Esophagus squamous epithelium (tissue), 4 donors: ENCODE measurements around the gene DLGAP1.

Experiments
- CTCF ChIP-seq, 6 experiments: fragments of 450-650 bp in 4 of 6; fragments of 200-600 bp in 2 of 6; sonication (generic) in 2 of 6; IDR thresholded peaks; one replicate each; pipeline ENCODE4 v1.5.1; 2016 to 2019; ENCODE audit warnings: antibody characterized with exemption in 6 of 6, mild to moderate bottlenecking in 4 of 6, moderate library complexity in 4 of 6
- POLR2A ChIP-seq, 4 donors: fragments of 450-650 bp; IDR thresholded peaks; one replicate each; pipeline ENCODE4 v1.6.1; 2017; ENCODE audit warnings: antibody characterized with exemption in 4 of 4, mild to moderate bottlenecking in 4 of 4, moderate library complexity in 3 of 4

- TF ChIP-seq POLR2A (IDR thresholded peaks at IDR 0.05): no peak
- TF ChIP-seq CTCF (IDR thresholded peaks at IDR 0.05): no peak
Measured at GRCh38 chr18:3619222-3619621, 835.9 kb downstream of the DLGAP1 start.
